HG03354 (cell line): ENCODE results near the gene PHTF2.
A peak's percentile ranks its signal among the peaks of the same experiment; 100 is the strongest.
"Not testable (repeated sequence)": the region's sequence is repeated elsewhere in the genome, so short reads cannot be mapped to it uniquely, and the experiment has no call there.

ENCODE experiments used
- ATAC-seq: cut with Tn5 transposase; IDR thresholded peaks from one replicate; pipeline ENCODE4 v1.9.1; 2021; ENCODE audit warnings: mild to moderate bottlenecking; ENCODE audit not compliant: unreplicated experiment, poor library complexity, severe bottlenecking

Gene PHTF2

GRCh38 chr7:77825131-77825530 is 26.6 kb downstream of the PHTF2 start:
- no peak for ATAC-seq

DNA sequence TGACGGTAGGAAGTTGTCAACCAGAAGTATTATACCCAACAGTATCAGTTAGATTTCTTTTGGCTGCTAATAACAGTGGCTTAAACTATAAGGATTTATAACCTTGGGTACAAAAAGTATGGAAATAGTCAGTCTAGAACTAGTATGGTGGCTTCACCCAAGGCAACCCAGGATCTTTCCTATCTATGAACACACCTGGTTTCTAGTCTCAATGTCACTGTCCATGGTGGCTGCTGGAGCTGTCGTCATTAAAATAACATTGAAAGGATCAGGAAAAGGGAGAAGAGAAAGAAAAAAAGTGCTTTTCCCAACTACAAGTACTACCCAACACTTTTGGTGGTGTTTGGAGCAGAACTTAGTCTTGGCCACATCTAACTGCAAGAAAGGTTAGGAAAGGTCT is 27.7 kb downstream of the PHTF2 start:
- no peak for ATAC-seq

DNA sequence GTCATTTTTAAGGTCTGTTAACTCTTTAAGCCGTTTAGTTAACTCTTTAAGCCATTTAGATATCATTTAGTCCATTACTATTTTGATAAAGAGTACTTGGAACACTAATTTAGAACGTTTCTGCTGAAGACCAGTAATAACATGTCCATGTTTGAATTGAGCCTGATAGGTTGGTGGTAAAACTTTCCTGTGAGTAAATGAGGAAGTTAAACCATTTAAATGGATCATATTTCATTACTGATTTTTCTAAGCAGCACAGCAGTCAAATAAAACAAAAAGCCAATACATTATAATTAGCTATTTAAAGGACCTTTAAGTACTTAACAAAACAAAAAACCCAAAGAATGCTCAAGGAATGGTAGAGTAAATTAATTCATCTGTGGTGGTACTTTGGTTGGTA is 29.4 kb downstream of the PHTF2 start:
- no peak for ATAC-seq

GRCh38 chr7:77830649-77831355 is 32.2 kb downstream of the PHTF2 start:
- ATAC-seq, result no peak

GRCh38 chr7:77831481-77831880 is 32.9 kb downstream of the PHTF2 start:
- no peak for ATAC-seq

GRCh38 chr7:77831953-77832352 is 33.4 kb downstream of the PHTF2 start:
- no peak for ATAC-seq

GRCh38 chr7:77833136-77833535 is 34.6 kb downstream of the PHTF2 start:
- no peak for ATAC-seq

- not testable (repeated sequence) for ATAC-seq
Measured at GRCh38 chr7:77836425-77836824, 37.9 kb downstream of the PHTF2 start.

- ATAC-seq, result no peak
Measured at GRCh38 chr7:77837275-77837674, 38.7 kb downstream of the PHTF2 start.

DNA sequence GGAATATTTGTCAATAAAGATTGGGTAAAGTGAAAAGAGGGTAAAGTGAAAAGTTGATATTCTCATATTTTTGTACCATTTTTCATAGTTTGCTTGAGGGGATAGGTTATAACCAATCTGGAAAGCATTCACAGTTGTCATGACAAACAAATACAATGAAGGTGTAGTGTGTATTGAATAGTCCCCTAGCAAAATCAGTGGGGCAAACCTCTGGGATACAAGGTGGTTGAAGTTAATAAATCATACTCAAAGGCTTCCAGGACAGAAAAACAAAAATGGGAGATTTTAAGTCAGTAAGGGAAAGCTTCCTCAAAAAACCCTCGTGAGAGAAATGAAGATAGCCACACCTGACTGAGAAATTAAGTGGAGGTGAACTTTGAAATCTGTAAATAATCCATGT is 39.4 kb downstream of the PHTF2 start:
- ATAC-seq, result no peak

DNA sequence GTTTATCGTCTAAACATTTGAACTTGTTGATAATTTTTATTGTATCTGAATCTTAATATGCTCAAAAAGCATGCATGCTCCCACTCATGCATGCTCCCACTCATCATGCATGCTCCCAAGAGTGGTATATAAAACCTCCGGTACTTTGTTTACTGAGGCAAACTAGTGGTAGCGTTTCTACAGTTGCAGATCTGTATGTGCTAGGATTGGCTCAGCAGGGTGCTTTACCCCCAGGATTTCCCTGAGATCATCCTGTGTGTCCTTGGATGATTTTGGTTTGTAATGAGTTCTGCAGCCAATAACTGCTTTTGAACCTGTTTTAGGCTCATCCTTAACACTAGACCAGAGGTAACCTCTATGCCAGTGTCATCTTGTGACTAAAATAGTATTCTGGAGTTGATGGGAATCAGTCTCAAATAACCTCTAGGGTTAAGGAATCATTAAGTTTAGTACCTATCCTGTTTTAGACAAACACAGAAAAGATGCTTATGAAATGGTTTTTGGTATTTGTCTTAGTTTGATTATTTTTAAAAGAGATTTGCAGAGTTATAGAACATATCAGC is 40.4 kb downstream of the PHTF2 start:
- ATAC-seq, result no peak

DNA sequence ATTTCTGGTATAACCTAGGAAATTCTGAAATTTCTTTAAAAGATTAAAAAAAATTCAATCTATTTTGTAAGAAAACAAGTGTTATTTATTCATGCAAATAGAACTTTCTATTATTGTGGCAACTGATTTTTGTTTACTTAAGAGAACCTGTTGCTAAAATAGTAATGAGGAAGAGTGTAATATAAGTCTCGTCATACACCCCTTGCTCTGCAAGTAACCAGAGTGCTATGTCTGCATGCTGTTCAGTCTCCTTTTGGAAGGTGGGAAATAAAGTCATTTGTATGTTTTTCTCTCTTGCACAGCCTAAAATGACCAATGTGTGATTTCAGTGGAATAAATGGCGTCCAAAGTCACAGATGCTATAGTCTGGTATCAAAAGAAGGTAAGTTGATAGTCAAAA is 41.3 kb downstream of the PHTF2 start:
- peak; percentile 51 for ATAC-seq

- no peak for ATAC-seq
Measured at GRCh38 chr7:77843194-77843593, 44.6 kb downstream of the PHTF2 start.

GRCh38 chr7:77846317-77847092 is 47.9 kb downstream of the PHTF2 start:
- no peak for ATAC-seq

- no peak for ATAC-seq
Measured at GRCh38 chr7:77855371-77856083, 57.0 kb downstream of the PHTF2 start.

- peak; percentile 62 for ATAC-seq
Measured at GRCh38 chr7:77858278-77858677, 59.7 kb downstream of the PHTF2 start.

- no peak for ATAC-seq
Measured at GRCh38 chr7:77859343-77859742, 60.8 kb downstream of the PHTF2 start.

- ATAC-seq, result no peak
Measured at GRCh38 chr7:77862691-77863090, 64.1 kb downstream of the PHTF2 start.

- no peak for ATAC-seq
Measured at GRCh38 chr7:77863860-77864259, 65.3 kb downstream of the PHTF2 start.

GRCh38 chr7:77866370-77866769 is 67.8 kb downstream of the PHTF2 start:
- ATAC-seq, result no peak
